GM21515 (cell line): ENCODE results near the gene NTN1.

ENCODE experiments used
- ATAC-seq: cut with Tn5 transposase; IDR thresholded peaks from one replicate; pipeline ENCODE4 v1.9.1; 2021; ENCODE audit not compliant: unreplicated experiment

NTN1 gene

DNA sequence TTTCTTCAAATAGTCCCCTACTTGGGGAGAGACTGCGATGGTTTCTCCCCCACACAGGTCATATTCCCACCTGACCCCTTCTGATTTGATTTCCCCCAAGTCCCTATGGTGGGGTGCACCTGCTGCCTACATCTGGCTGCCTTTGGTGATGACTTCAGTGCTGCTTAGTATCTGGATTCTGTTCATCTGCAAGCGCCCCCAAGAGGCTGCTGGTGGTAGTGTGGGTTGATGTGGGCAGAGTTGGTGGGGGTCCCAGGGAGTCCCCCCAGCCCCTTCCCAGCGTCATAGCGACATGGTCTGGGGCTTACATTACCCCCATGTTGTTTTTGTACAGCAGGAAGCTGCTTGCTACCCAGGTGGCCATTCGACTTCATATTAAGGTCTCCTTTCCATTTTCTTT is 99.2 kb downstream of the NTN1 start:
- ATAC-seq: no peak

DNA sequence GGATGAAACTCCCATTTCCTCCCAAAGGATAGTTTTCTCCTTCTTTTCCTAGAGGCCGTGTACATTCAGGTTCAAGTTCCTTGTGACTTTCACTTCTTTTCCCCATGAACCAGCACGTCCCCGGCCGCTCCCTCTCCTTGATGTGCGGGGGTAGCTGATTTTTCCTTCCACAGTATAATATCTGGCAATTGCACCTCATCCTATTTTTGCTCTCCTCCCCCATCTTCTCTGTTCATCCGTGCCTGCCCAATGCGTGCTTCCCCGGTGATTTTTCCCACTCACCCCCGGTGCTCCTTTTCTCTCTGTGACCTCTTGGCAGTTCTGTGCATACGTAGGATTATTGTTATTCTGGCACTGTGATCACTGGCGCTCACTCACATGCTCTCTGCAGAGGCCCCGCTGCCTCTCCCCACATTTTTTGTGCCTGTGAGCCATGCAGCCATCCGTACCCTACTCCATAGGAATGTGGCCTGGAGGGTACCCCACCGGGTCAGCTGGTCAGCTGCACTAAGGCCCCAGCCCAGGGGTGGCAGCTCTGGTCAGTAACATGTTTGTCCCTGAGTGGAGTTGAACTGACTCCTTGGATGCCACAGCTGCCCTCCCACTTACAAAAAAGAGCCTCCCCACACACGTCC is 100.0 kb downstream of the NTN1 start:
- no peak for ATAC-seq

DNA sequence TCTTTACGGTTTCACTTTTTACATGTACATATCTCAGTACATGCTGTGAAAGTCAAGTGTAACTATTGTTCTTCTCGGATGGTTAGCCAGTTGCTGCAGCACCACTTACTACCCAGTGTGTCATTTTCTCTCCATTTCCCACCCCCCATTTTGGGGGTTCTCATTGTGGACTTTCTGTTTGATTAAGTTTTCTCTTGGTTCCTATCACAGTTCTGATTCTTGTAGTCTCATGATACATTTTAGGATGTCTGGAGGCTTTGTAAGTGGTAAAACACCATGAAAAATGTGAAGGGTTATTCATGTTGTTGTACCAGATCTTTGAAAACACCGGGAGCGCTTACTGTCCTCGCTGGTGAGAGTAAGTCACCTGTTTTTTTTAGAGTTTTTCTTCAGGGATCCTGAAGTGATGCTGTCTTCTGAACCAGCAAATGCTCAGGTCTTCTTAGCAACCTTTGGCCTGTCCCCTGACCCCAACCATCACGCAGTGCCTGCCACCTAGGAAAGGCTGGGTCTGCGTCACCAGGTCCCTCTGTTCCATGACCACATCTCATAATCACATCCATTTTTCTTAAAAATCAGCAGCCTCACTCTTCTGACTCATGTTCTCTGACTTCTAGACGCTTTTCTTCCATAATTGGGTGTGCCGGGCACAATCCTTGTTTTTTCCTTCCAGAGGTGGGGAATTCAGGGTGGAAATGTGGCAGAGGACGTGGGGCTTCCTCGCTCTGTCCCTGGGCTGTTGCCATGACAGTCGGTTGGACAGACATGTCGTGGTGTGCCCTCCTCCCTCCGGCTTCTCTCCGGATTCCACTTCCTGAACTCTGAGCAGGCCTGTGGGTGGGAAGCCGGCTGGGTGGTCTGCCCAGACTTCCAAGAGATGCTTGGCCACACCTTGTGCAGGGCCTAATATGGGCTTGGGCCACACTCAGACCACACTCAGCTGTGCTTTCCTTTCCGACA is 102.6 kb downstream of the NTN1 start:
- no peak for ATAC-seq

DNA sequence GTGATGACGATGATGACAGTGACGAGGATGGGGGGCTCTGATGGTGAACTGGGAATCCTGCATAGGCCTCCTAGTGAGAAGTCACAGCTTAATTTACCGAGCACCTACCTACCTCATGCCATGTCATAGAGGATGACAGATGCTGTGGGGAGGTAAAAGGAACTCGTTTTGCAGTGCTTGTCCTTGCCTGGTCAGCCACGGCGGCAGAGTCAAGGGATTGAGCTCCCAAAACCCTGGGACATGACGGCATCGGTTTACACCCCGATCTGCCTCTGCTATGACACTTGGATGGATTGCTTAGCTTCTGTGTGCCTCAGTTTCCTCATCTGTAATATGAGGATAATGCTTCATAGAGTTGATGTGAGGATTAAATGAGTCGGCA is 103.2 kb downstream of the NTN1 start:
- no peak for ATAC-seq

DNA sequence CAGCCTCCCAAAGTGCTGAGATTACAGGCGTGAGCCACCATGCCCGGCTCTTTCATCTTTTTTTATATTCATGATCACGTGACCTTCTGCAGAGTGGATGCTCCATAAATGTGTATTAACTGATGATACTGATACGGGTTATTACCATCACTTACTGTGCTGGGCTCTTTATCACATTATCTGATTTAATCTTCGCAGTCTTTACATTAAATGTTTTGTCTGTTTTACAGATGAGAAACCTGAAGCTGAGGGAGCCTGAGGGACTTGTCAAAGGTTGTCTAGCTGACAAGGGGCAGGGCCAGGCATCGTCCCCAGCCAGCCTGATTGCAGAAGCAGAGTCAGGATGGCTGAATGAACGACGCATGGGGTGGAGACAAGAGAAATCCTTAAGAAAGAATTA is 104.4 kb downstream of the NTN1 start:
- ATAC-seq: no peak

DNA sequence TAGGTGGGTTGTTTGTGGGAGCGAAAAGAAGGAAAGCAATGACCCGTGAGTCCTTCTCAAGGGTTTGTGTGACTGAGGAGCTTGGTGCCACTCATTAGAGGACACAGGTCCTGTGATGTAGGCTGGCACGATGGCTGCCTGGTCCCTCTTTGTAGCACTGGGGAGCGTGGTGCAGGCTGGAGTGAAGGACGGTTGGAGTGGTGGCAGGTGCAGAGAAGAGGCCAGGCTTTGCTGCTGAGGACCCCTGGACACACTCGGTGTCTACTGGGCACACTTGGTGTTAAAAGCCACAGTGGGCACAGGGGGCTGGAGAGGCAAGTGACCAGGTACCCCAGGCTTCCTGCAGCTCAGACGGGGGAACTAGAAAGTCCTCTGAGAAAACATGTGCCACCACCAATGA is 106.0 kb downstream of the NTN1 start:
- no peak for ATAC-seq

DNA sequence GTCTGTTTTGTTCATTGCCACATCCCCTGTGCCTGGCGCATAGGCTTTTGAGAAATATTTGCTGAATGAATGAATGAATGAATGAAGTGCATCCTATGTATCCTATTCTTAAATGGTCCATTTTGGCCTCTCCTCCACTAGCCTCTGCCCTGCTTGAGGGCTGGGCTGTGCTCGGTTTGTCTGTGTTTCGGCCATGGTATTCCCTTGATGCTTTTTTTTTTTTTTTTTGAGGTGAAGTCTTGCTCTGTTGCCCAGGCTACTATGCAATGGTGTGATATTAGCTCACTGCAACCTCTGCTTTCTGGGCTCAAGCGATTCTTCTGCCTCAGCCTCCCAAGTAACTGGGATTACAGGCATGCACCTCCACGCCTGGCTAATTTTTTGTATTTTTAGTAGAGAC is 110.1 kb downstream of the NTN1 start:
- ATAC-seq: no peak

DNA sequence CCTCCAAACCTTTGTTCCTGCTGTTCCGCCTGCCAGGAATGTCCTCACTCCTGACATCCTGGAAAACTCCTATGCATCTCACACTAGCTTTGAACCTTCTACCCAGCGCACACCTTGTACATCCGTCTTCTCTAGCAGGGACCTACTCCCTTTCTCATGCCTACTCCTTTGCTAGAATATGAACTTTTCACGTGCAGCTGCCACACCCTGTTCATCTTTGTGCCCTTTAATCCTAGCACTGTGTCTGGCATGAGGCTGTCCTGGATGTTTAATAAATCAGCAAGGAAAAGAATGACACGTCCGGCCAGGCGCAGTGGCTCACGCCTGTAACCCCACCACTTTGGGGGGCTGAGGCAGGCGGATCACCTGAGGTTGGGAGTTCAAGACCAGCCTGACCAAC is 111.0 kb downstream of the NTN1 start:
- ATAC-seq: no peak

DNA sequence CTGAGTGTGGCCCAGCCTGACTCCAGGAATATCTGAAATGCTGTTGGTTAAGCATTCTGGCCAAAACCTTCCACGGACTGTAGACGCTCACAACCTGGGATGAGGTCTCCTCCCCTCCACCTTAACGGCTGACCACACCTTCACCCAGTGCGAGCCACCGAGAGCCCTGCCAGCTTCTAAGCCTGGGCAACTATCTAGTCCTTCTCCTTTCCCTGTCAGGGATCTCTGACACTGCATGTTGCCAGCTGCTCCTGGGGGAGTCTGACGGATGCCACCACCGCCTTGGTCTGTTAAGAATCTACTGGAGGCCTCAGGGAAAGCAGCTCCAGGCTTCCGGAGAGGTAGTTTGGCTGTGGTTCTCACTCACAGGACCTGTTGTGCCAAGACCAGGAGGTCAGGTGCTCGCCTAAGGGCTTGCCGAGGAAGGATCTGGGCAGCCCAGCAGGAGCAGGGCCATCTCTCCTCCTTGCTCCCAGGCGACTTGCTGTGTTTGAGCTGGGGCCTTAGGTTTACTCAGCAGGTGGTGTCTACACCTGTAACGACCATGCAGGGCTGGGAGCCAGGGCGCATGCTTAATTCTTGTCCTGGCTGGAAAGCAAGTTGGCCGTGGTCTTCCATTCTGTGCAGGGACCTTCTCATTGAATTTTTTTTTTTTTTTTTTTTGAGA is 111.8 kb downstream of the NTN1 start:
- no peak for ATAC-seq

DNA sequence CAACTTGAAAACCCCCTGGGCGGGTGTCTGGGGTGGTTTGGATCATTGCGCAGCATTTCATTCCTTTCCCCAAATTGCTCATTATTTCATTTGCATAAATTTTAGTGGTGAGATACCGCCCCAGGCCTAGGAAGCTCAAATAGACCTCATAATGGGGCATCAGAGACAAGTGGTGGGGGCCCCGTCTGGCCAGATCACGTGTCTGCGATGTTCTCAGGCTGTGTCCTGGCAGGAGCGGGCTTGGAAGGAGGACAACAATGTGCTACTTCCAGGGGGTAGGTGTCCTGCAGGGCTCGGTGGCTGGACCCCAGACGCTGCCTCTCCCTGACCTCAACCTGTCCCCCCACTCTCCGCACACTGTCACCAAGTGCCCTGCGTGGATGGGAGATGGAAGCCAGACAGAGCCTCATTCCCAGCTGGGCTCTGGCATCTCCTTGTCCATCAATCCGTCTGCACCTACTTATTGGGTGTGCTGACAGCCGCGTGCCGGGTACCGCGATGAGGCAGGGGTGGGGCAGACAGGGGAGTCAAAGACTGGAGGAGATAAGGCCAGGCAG is 116.9 kb downstream of the NTN1 start:
- ATAC-seq: no peak

DNA sequence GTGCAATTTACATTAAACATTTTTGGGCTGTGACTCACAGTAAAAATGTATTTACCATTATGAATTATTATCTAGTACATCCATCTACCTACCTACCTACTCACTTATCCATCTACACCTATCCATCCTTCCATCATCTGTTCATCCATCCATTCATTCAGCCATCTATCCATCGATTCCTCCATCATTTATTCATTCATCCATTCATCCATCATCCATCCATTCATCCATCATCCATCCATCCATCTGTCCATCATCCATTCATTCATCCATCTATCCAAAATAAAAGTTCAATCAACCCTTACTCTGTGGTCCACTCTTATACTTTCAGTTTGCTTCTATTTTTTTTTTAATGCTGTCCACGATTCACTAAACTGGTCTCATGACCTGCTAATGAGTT is 118.4 kb downstream of the NTN1 start:
- no peak for ATAC-seq

DNA sequence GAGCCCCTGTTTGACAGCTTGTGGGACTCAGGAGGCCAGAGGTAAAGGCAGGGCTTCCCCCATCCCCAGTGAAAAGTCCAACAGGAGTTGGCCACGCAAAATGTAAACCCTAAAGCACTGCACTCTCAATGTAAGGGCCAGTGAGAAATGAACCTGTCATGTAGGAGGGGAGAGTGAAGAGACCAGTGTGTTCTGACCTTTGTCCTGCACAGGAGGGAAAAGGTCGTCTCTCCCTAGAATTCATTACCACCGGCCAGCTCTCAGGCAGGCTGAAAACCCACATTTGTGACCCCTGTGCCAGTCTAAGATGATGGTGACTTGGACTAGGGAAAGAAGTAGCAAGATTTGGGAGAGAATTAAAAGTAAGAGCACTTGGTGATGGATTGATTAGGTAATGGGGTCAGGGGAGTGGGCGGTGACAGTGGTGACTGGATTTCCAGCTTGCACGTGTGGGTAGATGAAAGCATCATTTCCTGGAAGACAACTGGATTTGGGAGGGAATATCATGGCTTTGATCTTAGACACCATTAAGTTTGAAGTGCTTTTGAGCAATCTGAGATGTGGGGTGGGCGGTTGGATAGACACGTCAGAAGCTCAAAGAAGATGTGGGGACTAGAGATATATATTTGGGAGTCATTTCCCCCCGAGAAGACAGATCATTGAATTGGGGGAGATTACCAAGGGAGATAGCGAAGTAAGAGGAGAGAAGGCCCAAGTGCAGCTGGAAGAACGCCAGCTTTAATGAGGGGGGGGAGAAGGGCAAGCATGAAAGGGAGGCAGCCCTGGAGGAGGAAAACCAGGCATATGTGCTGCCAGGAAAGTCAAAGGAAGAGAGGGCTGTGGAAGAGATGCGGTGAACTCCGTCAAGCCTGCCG is 119.5 kb downstream of the NTN1 start:
- ATAC-seq: no peak

DNA sequence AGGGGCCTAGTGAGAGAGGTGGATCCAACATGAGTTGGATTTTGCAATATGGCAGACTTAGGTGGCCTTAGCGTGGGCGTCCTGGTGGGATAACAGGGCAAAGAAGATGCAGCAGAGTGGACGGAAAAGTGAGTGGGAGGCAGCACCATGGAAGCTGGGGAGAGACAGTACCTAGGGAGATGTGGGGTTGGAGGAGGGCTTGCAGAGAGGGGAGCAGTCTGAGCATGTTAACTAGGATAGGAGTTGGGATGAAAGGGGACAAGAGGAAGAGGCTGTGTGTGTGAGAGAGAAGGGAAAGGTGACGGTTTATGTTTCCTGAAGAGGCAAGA is 120.1 kb downstream of the NTN1 start:
- no peak for ATAC-seq

DNA sequence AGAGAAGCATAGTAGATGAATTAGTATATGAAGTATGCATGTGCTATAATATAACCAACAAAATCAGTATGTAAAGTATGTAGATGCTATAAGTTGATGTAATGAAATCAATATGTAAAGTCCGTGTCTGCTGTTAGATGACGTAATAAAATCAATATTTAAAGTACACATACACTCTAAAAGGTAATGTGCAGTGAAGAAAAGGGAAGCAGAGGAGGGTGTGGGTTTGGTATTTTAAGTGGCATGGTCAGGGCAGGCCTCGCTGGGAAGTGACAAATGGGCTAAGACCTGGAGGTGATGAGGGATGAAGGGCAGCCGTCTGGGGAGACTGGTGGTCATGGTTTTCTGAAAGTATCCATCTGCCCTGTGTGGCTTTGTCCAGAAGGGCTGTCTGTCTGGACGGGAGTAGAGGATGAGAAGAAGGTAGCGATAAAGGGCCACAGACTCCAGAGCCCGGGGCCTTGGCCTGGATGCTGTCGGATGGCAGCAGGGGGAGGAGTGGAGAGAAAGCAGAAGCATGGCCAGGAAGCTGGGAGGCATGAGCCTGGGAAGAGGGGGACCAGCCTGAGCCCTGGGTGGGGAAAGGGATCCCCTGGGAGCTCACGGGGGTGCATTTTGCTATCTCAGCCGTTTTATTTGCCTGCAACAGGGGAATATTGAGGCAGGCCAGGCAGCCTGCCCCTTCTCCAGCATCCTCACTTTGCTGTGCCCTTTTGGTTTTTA is 121.6 kb downstream of the NTN1 start:
- no peak for ATAC-seq

DNA sequence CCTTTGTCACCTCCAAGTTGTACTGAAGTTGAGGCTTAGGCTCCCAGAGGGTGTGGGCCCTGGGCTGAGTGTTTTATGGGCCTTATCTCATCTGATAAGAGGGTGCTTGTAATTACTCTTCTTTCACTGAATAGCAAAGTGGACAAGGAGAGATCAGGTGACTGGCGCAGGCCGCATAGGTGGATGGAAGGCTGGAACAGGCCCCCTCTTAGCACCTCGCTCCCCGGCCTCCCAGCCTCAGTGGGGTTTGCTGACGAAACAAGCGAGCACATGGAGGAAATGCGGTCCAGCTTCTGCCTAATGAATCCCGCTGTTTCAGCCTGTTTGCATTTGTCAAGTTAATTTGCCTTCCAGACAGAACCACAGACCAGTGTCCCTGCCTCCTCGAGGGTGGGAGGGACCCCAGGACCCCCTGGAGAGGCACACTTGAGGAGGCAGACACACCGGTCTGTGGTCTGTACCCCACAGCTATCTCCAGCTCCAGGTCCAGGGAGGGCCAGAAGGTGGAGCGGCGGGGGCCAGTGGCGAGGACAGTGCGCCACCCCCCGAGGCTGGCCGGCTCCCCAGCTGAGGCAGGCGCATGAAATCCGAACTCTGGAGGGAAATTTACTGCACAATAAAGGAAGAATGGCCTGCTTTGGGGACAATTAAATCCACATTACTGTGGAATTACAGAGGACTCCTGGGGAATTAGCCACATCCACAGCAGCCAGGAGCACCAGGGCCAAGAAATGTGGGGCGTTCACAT is 123.4 kb downstream of the NTN1 start:
- no peak for ATAC-seq

DNA sequence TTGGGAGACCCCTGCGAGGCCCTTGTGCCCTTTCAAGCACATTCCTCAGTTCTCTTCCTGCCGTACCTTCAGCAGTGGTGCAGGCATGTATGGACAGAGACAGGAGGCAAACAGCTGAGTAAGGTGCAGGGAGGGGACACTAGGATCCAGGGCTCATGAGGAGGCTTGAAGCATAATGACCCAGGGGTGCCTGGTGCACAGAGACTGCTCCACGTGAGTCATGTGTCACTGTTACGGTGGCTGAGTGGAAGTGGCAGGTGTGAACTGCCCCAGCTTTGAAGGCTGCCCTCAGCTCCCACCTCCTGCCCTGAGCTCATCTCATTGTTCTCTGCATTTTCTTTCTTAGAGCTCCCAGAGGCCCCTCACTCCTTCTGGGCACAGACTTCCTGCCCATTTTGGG is 124.8 kb downstream of the NTN1 start:
- no peak for ATAC-seq

DNA sequence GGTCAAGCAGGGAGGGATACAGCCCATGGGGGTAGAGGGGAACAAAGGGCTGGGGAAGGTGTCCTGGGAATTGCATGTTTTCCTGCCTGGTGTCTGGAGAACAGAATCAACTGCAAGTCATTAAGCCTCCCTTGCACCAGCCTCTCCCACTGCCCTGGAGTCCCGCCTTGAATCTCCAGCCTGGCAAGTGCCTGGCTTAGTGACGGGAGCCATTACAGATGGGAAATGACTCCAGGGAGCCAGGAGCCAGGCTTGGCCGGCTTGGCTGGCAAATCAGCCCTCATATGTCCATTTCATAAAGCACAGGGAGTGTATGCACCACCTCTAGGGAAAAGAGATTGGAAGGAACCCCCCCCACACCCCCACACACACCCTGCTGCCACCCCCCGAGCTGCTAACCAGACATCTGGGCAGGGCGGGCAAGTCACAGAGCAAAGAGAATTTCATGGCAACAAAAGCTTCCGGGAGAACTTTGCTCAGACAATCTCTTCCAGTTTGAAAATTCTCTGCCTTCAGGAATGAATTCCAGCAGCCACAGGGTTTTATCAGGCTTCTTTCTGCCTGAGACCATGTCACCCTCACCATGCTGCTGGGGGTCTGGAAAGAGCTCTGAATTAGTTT is 127.7 kb downstream of the NTN1 start:
- no peak for ATAC-seq

DNA sequence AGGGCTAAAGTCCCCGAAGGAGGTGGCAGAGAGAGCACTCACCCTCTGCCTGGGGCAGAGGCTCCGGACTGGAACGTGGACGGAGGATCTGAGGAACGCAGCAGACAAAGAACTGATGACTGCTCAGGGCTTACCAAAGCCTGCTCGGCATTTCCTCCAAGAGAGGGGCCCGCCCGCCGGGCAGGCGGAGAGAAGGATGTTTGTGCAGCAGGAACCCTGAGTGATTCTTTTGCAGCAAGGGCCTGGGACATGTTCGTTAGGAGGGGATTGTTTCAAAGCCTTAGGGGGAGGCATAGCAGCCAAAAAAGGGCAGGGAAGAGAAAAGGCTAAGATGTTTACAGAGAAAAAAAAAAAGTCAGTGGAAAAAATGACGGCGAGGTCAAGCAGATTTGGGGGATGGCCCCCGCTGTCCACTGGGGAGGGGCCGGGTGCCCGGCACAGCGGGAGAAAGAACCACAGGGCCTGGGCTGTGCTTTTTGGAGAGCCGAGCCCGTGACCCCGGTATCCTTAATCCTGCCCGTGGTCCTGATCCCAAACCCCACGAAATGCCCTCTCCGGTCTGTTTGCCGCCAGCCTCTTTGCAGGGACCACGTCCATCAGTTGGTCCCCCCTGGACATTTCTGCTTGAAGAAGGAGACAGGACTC is 129.3 kb downstream of the NTN1 start:
- no peak for ATAC-seq

DNA sequence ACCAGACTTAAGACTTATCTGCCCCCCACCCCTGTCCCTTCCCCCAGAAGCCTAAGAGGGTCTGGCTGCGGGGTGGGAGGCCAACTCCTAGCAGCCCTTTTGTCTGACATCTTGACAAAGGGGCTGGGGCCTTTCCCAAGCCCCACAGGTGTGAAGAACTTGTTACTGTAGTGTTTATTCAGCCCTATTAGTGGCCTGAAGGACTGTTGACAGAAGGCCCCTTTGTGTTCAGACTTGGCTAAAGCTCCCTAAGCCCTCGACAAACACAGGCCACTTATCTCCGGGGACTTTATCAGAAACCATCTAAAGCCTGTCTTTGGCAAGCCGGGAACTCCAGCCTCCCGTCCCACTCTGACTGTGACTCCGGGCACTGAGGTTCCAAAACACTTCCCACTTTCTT is 129.8 kb downstream of the NTN1 start:
- ATAC-seq: no peak
